Caco-2 (cell line): Measurements from ENCODE around the gene ENTPD7. TPM values are rescaled to one million over a fixed set of nuclear protein-coding genes. Genes with fewer than 3 reads are reported as not detected.
A peak's percentile ranks its signal among the peaks of the same experiment; 100 is the strongest.

ENCODE experiments used
- BruUV-seq: library from RNA; stranded (reverse); fragments of 400-500 nt; replicated peaks from 2 replicates; lab custom pipeline; 2021; lab: Mats Ljungman, UMichigan
- CTCF ChIA-PET: fragments of 300-600 bp; sonication (Branson Sonifier 250); formaldehyde crosslinking; loops from one replicate; lab custom pipeline; 2022; ENCODE audit warnings: antibody characterized with exemption; lab: Charles Lee
- POLR2A ChIA-PET: fragments of 300-600 bp; sonication (Branson Sonifier 250); formaldehyde crosslinking; loops from one replicate; lab custom pipeline; 2022; ENCODE audit warnings: antibody characterized with exemption; lab: Charles Lee
- DNase-seq, 2 experiments: peaks; one replicate each; pipeline versions ENCODE4 v3.0.0 to v3.0.0-alpha.2; 2020 to 2022
- H3K27me3 ChIP-seq: replicated peaks from 2 replicates; pipeline ENCODE4 v1.6.0; 2011; ENCODE audit warnings: low read length; ENCODE audit not compliant: control insufficient read depth, insufficient read depth
- H3K36me3 ChIP-seq: 2 replicates; pipeline ENCODE4 v1.5.1; 2011; ENCODE audit warnings: low read length; ENCODE audit not compliant: control insufficient read depth, insufficient read depth
- H3K4me1 ChIP-seq: fragments of 250-450 bp; sonication (Bioruptor Pico); 2 replicates; pipeline ENCODE4 v1.5.1; 2020; ENCODE audit warnings: mild to moderate bottlenecking
- H3K4me3 ChIP-seq: 2 replicates; pipeline ENCODE4 v1.5.1; 2011; ENCODE audit warnings: low read depth, mild to moderate bottlenecking, control low read depth, low read length
- H3K9me3 ChIP-seq: fragments of 250-450 bp; sonication (Bioruptor Pico); 2 replicates; pipeline ENCODE4 v1.5.1; 2020; ENCODE audit warnings: mild to moderate bottlenecking, moderate library complexity
- H3K27ac Mint-ChIP-seq: one replicate; pipeline ENCODE4 v1.8.0; 2022; ENCODE audit warnings: mixed read lengths; ENCODE audit not compliant: unreplicated experiment
- H3K27me3 Mint-ChIP-seq: one replicate; pipeline ENCODE4 v1.8.0; 2022; ENCODE audit warnings: mixed read lengths; ENCODE audit not compliant: insufficient read depth, unreplicated experiment
- H3K36me3 Mint-ChIP-seq: one replicate; pipeline ENCODE4 v1.8.0; 2022; ENCODE audit warnings: mild to moderate bottlenecking, mixed read lengths; ENCODE audit not compliant: insufficient read depth, unreplicated experiment
- H3K4me1 Mint-ChIP-seq: one replicate; pipeline ENCODE4 v1.8.0; 2022; ENCODE audit warnings: low read depth, mixed read lengths; ENCODE audit not compliant: unreplicated experiment
- H3K4me3 Mint-ChIP-seq: one replicate; pipeline ENCODE4 v1.8.0; 2022; ENCODE audit warnings: mild to moderate bottlenecking, moderate library complexity, mixed read lengths; ENCODE audit not compliant: unreplicated experiment
- H3K9me3 Mint-ChIP-seq: one replicate; pipeline ENCODE4 v1.8.0; 2022; ENCODE audit warnings: mixed read lengths; ENCODE audit not compliant: unreplicated experiment
- intact Hi-C: fragments of 100-400 bp; cut with micrococcal nuclease; formaldehyde crosslinking; loops from one replicate; pipeline ENCODE4 v1.10.0; 2022; ENCODE audit not compliant: unreplicated experiment
- total RNA-seq: library from RNA; stranded (reverse); gene quantifications from 2 replicates; pipeline ENCODE4 v1.2.3, GENCODE V29; 2022
- TF ChIP-seq, protein P1 (sequence below), 2 experiments: fragments of 200-600 bp in 1 of 2; IDR thresholded peaks; 1 replicate in 1 of 2; 2 replicates in 1 of 2; pipeline versions ENCODE4 v1.5.1 to v1.8.0; 2011 to 2022; ENCODE audit warnings: antibody characterized with exemption in 1 of 2, control low read depth in 1 of 2, inconsistent platforms in 1 of 2, low read depth in 1 of 2, low read length in 1 of 2, mild to moderate bottlenecking in 1 of 2, moderate library complexity in 1 of 2; ENCODE audit not compliant: insufficient read depth in 1 of 2, severe bottlenecking in 1 of 2, unreplicated experiment in 1 of 2

ENTPD7 gene
- total RNA-seq, 1 experiment from 2014 or later, result 36.0 TPM

- ChIA-PET POLR2A (no interaction called here), CTCF (no interaction called here)
- H3K9me3 Mint-ChIP-seq, result no peaks in the 10 kb centered on the region
- intact Hi-C loops, result no loop called here
- peaks cover 10% of the 10 kb centered on the region for H3K36me3 Mint-ChIP-seq
- Histone ChIP-seq H3K4me3 (no peak overlapping the region), H3K36me3 (no peaks in the 10 kb centered on the region; the same call in 1 of the 2 replicates), H3K9me3 (no peaks in the 10 kb centered on the region), H3K27me3 (no peaks in the 10 kb centered on the region), H3K4me1 (peaks cover 41% of the 10 kb centered on the region)
- no peaks in the 10 kb centered on the region for H3K27me3 Mint-ChIP-seq
- DNase-seq, result no peak
- H3K4me3 Mint-ChIP-seq, result no peak overlapping the region
- H3K4me1 Mint-ChIP-seq, result peaks cover 49% of the 10 kb centered on the region
- TF ChIP-seq, protein P1, sequence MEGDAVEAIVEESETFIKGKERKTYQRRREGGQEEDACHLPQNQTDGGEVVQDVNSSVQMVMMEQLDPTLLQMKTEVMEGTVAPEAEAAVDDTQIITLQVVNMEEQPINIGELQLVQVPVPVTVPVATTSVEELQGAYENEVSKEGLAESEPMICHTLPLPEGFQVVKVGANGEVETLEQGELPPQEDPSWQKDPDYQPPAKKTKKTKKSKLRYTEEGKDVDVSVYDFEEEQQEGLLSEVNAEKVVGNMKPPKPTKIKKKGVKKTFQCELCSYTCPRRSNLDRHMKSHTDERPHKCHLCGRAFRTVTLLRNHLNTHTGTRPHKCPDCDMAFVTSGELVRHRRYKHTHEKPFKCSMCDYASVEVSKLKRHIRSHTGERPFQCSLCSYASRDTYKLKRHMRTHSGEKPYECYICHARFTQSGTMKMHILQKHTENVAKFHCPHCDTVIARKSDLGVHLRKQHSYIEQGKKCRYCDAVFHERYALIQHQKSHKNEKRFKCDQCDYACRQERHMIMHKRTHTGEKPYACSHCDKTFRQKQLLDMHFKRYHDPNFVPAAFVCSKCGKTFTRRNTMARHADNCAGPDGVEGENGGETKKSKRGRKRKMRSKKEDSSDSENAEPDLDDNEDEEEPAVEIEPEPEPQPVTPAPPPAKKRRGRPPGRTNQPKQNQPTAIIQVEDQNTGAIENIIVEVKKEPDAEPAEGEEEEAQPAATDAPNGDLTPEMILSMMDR (IDR thresholded peaks at IDR 0.05; ENCODE audit: insufficient read depth in 1 of 2, low read depth in 1 of 2, low read length in 1 of 2, severe bottlenecking in 1 of 2, unreplicated experiment in 1 of 2), result no peak
- no peak overlapping the region for H3K27ac Mint-ChIP-seq
- no TSS peak for BruUV-seq
These were observed 4.7 kb upstream of the ENTPD7 start for GRCh38 chr10:99654390-99655175.

DNA sequence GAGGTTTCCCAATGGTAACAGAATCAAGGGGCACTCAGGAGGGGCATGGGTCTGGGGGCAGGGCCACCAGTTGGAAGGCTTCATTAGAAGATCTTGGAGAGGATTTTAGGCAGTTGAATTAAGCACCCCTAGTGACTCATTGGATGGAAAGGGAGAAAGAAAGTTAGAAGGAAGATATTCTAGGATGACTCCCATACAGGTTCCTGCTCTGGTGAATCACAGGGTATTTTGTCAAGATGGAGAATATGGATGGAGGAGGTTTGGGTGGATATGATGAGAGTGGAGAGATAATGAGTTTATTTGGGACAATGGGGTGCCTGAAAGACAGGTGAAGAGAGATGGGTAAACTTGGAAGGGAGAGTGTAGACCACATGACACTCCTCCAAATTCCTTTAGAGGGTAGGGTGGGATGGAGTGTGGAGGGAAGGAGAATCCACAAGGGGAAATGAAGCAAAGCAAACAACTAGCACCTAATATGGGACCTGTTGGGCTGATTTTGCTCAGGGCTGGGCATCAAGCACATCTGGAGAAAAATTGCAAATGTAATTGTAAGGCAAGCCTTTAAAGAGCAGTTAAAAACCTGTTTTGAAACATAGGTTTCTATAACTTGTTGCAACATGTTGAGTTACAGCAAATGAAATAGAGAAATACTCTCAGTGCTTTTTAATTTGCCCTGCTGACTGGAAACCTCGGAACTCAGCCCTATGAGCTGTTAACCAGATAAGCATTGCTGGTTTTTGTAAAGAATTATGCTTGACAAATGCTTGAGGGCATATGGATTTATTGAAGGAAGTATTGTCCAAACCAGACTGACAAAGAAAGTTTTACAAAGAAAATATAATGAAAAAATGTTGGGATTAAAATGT is 2.9 kb upstream of the ENTPD7 start:
- no peak for DNase-seq
- Histone ChIP-seq H3K9me3 (no peaks in the 10 kb centered on the region), H3K4me3 (no peak overlapping the region), H3K36me3 (no peaks in the 10 kb centered on the region; the same call in 1 of the 2 replicates), H3K4me1 (peaks cover 38% of the 10 kb centered on the region), H3K27me3 (no peaks in the 10 kb centered on the region)
- H3K27ac Mint-ChIP-seq, result no peak overlapping the region
- ChIA-PET POLR2A (no interaction called here), CTCF (no interaction called here)
- H3K27me3 Mint-ChIP-seq, result no peaks in the 10 kb centered on the region
- H3K4me3 Mint-ChIP-seq, result no peak overlapping the region
- H3K9me3 Mint-ChIP-seq, result no peaks in the 10 kb centered on the region
- peaks cover 11% of the 10 kb centered on the region for H3K36me3 Mint-ChIP-seq
- TF ChIP-seq, protein P1 (IDR thresholded peaks at IDR 0.05; ENCODE audit: insufficient read depth in 1 of 2, low read depth in 1 of 2, low read length in 1 of 2, severe bottlenecking in 1 of 2, unreplicated experiment in 1 of 2), result no peak
- intact Hi-C loops, result no loop called here
- peaks cover 36% of the 10 kb centered on the region for H3K4me1 Mint-ChIP-seq
- no TSS peak for BruUV-seq

- BruUV-seq, result TSS peak; percentile 76
- TF ChIP-seq, protein P1 (IDR thresholded peaks at IDR 0.05; ENCODE audit: insufficient read depth in 1 of 2, low read depth in 1 of 2, low read length in 1 of 2, severe bottlenecking in 1 of 2, unreplicated experiment in 1 of 2), result no peak
- Mint-ChIP-seq H3K9me3 (no peaks in the 10 kb centered on the region), H3K36me3 (peaks cover 13% of the 10 kb centered on the region), H3K27me3 (no peaks in the 10 kb centered on the region), H3K4me1 (peaks cover 28% of the 10 kb centered on the region), H3K27ac (peak overlapping the region; percentile 69), H3K4me3 (peak overlapping the region; percentile 79)
- Histone ChIP-seq H3K36me3 (no peaks in the 10 kb centered on the region), H3K4me1 (peaks cover 25% of the 10 kb centered on the region), H3K9me3 (no peaks in the 10 kb centered on the region), H3K4me3 (peak overlapping the region; percentile 94), H3K27me3 (no peaks in the 10 kb centered on the region)
- ChIA-PET CTCF (interaction anchor here (0.6 to 1.9 kb wide), 11 partner anchors 11 to 223 kb away, joined by 3 to 12 read pairs (median 5); partner anchors contain the start of genes COX15, CUTC and SLC25A28), POLR2A (interaction anchor here (0.5 to 1.8 kb wide), 12 partner anchors 9 to 858 kb away, joined by 3 to 27 read pairs (median 4); partner anchors contain the start of genes COX15, CUTC, GOT1 and SLC25A28)
- peak; percentile 51 to 62 for DNase-seq
- intact Hi-C loops, result loop anchor here (1.0 to 2.0 kb wide), 2 partner anchors 28 to 38 kb away; partner anchors contain the start of gene SLC25A28
These were observed 683 bp upstream of the ENTPD7 start for GRCh38 chr10:99658622-99659030.
